NCI-H1694 treated with DMSO at 0.1 percent for 48 hours (cell line): ENCODE data around the gene TRDN.
"Not testable (repeated sequence)": the region's sequence is repeated elsewhere in the genome, so short reads cannot be mapped to it uniquely, and the experiment has no call there.

ENCODE experiments used
- DNase-seq: peaks from one replicate; lab custom pipeline; 2025; lab: John Stamatoyannopoulos, UW

The TRDN gene

GRCh38 chr6:123632641-123633040 lies 4.1 kb downstream of the TRDN start:
- no peak for DNase-seq

- no peak for DNase-seq
These were observed 7.3 kb downstream of the TRDN start for GRCh38 chr6:123629258-123629941.

- no peak for DNase-seq
These were observed 11.1 kb downstream of the TRDN start for GRCh38 chr6:123625696-123626095.

GRCh38 chr6:123622780-123623179 lies 14.0 kb downstream of the TRDN start:
- DNase-seq, result no peak

GRCh38 chr6:123619156-123619555 lies 17.6 kb downstream of the TRDN start:
- no peak for DNase-seq

GRCh38 chr6:123616942-123617341 lies 19.8 kb downstream of the TRDN start:
- DNase-seq, result no peak

- DNase-seq, result no peak
These were observed 20.7 kb downstream of the TRDN start for GRCh38 chr6:123616016-123616415.

GRCh38 chr6:123610779-123611178 lies 26.0 kb downstream of the TRDN start:
- DNase-seq, result no peak

GRCh38 chr6:123604067-123604466 lies 32.7 kb downstream of the TRDN start:
- no peak for DNase-seq

- no peak for DNase-seq
These were observed 38.7 kb downstream of the TRDN start for GRCh38 chr6:123598011-123598410.

GRCh38 chr6:123594776-123595175 lies 42.0 kb downstream of the TRDN start:
- no peak for DNase-seq

- DNase-seq, result no peak
These were observed 44.3 kb downstream of the TRDN start for GRCh38 chr6:123592426-123592825.

GRCh38 chr6:123589973-123590372 lies 46.8 kb downstream of the TRDN start:
- DNase-seq, result no peak

- no peak for DNase-seq
These were observed 47.4 kb downstream of the TRDN start for GRCh38 chr6:123589317-123589716.

- no peak for DNase-seq
These were observed 48.2 kb downstream of the TRDN start for GRCh38 chr6:123588546-123588895.

- no peak for DNase-seq
These were observed 48.8 kb downstream of the TRDN start for GRCh38 chr6:123587838-123588545.

- DNase-seq, result not testable (repeated sequence)
These were observed 49.3 kb downstream of the TRDN start for GRCh38 chr6:123587407-123587806.

GRCh38 chr6:123580331-123580730 lies 56.4 kb downstream of the TRDN start:
- no peak for DNase-seq

- DNase-seq, result no peak
These were observed 61.6 kb downstream of the TRDN start for GRCh38 chr6:123575188-123575587.

GRCh38 chr6:123570813-123571684 lies 65.7 kb downstream of the TRDN start:
- no peak for DNase-seq

GRCh38 chr6:123569575-123569974 lies 67.2 kb downstream of the TRDN start:
- DNase-seq, result no peak

- DNase-seq, result no peak
These were observed 71.2 kb downstream of the TRDN start for GRCh38 chr6:123565529-123565928.

GRCh38 chr6:123564361-123564760 lies 72.4 kb downstream of the TRDN start:
- peak; percentile 67 for DNase-seq
